UCSD-AML1 (cell line): Measurements from ENCODE around the gene LTB4R.

Experiments
- DNase-seq: peaks from one replicate; lab custom pipeline; 2025; ENCODE audit not compliant: unreplicated experiment; lab: John Stamatoyannopoulos, UW

LTB4R gene

DNA sequence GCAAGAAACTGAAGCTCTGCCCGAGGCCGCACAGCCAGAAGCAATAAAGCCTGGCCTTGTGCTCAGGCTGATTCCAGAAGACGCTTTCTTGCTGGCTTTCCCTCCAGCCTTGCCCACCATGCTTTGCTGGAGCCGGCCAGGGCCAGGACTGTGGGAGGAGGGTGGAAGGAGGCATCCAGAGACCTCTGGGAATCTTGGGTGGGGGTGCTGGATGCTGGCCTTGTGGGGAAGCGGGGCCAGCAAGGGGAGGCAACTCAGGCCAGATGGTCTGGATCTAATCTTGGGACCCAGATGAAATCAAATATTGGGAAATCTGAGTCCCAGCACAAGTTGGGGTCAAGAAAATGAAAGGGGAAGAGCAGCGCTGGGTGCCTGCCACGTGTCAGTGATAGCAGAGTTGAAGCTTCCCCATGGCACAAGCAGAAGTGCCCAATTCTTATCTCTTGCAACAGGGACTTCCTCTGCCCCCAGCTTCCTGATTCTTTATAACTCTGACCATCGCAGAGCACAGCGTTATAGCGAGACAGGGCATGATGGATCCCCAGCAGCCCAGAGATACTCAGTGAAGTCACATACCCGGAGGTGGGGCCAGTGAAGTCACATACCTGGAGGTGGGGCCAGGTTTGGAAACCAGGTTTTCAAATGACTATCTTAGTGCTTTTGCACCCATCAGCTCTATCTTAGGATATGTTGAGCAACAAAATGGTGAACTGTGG lies 33.5 kb upstream of the LTB4R start:
- peak; percentile 67 for DNase-seq

DNA sequence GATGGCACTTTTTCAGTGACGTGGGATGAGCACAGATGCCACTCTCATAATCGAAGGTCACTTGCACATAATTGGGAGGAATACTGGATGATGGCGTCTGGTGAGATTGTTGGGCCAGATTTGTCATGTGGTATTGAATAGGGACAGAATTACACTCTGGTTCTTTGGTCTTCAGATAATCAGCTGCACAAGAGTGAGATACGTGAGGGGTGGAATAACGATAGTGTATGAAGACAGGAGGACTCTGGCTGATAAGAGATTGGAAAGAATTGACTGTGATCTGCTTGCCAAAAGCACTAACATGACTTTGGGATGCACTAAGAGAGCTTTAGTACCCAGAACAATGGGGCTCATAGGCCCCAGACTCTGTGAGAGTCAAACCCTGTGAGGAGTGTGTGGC lies 32.9 kb upstream of the LTB4R start:
- DNase-seq = no peak

DNA sequence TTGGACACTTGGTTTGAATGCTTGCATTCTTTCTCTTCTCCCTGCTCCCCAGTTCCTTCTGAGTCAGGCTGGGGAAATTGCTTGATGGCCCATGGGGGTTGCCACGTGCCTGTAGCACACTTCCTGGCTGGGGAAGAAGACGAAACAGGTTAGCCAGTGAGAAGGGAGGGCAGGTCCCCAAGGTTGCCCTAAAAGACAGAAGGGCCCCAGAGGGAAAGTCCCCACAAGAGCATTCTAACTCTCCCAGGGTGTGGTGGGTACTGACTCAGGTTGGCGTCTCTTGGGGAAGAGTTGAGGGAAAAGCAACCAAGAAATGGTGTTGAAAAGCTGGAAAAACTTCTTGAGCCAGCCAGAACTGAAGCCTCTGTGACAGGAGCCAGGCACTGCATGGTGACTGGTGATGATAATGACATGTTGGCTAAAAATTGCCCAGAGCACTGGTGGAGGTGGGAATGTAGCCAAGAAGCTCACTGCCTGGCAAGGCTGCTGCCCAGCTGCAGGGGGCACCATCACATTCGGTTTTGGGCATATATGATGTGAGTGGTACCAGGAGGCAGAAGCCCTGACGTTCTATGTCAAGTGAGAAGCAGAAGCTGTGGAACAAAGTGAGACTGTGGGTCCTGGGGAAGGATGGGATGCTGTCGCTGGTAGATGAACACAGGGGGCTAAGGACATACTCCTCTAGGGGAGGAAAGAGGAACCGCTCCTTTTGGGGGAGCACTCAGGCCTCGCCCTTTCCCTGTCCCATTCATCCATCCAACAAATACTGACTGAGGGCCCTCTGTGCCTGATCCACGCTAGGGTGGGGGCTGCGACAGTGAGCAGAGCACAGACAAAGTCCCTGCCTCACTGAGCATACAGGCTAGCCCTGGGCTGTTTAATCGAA lies 31.8 kb upstream of the LTB4R start:
- peak; percentile 48 for DNase-seq

DNA sequence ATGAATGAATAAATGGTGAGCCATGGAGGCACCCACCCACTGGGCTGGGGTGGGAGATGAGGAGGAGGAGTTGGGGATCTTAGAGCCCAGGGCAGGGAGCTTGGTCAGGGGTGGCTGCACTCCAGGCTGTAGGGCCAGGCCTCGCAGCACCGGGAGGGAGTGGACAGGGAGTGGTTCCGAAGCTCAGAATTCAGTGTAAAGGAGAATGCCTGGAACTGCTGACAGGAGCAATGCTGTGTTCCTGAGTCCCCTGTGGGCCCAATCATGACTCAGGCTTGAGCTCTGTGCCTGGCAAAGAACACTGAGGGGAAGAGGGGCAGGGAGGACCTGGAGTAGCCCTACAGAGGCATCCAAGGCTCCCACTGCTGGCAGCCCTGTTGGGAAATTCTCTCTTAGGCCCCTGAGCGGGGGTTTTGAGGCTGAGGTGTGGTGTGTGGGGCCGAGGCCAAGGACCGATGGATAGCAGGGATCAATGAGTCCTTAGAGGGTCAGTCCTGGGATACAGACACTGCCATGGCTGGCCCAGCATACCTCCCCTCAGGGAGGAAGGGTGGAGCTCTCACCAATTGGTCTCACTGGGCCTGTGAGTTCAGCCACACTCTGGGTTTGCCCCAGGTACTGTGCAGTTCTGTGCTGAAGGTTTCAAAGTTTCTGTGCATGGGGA lies 30.4 kb upstream of the LTB4R start:
- no peak for DNase-seq

DNA sequence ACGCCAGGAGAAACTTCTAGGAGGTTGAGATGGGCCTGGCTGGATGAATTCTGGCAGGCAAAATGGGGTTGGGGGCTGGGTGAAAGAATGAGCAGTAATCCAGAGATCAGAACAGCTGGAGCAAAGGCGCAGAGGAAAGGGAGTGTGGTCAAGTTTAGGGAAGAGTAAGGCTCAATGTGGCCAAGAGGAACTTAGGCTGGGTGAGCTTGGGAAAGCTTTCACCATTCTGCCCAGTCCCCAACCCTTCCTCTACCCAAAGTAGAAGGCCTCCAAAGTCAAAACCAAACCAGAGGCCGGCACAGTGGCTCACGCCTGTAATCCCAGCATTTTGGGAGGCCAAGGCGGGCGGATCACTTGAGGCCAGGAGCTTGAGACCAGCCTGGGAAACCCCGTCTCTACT lies 29.7 kb upstream of the LTB4R start:
- no peak for DNase-seq

DNA sequence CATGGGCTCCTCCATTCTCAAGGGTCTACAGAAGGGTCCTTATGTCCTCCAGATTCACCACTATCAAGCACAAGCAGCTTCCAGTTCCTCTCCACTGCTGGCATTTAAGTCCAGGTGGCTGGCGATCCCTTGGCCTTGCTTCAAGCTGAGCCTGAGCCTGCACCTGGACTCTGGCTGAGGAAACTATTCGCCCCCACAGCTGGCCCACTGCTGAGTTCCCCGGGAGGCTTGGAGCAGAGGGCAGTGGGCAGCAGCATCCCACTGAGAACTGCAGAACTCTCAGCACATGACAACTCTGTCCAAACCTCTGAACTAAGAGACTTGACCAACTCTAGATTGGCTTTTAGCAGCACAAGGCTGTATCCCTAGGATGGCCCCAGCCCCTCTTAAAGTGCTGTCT lies 28.6 kb upstream of the LTB4R start:
- DNase-seq = no peak

DNA sequence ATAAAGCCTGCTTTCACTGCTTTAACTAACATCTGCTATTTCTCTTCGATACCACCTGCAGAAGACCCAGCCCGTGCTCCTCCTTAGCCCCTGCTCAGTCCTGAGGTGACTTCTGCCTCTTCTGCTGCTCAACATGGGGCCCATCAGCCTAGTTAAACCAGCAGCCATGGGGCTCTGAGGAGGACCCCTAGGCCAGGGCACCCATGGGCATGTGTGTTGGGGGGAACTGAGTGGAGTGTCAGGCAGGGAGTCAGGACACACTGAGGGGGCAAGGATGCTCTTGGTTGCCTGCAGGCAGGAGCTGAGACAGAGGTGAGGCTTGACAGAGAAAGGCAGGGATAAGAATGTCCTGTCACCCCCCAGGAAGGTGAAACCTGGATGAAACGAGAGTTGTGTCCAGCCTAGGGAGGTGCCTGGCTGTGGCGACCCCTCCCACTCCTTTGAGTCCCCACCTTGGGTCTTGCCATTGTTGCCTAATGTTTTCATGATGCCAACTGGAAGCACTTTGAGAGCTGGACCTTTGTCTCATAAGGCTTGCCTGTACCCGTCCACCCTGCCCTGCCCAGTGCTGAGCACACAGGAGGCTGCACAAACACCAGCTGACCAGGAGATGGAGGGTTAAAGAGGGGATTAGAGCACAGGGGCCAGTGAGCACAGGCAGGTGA lies 27.4 kb upstream of the LTB4R start:
- no peak for DNase-seq

DNA sequence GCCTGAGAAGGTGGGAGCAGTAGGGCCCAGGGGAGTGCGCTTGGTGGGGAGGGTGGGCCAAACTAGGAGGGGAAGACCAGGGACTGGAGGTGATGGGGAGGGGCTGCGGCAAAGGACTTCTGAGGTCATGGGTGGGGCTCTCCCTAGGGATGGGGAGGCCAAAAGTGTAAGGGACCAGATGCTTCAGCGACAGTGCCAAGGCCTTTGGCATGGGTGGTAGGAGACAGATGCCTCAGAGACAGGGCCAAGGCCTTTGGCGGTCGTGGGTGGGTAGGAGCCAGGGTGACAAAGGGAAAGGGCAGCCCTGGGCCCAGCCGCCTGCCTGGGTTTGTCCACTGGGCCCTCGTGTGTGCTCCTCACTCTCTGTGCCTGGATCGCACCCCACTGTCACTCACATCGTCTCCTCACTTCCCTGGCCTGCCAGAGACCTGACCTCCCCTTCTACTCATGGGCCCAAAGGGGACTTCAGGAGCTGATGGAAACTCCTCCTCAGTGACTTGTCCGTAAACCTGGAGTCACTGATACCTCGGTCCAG lies 26.7 kb upstream of the LTB4R start:
- DNase-seq = no peak

DNA sequence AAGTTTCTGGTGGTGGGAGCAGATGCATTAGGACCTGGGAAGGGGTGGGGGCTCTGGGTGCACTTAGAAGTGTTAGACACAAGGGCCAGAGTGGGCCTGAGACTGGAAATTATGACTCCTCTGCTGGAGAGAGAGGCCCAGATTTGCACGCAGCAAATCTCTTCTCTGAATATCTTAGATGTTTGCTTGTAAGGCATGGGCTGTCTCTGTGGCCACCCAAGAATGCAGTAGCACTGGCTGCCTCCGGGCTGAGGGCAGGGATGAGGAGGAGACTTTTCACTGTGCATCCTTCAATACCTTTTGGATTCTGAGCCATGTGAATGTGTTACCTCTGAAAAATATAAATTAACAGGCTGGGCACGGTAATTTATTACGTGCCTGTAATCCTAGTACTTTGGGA lies 26.0 kb upstream of the LTB4R start:
- no peak for DNase-seq

DNA sequence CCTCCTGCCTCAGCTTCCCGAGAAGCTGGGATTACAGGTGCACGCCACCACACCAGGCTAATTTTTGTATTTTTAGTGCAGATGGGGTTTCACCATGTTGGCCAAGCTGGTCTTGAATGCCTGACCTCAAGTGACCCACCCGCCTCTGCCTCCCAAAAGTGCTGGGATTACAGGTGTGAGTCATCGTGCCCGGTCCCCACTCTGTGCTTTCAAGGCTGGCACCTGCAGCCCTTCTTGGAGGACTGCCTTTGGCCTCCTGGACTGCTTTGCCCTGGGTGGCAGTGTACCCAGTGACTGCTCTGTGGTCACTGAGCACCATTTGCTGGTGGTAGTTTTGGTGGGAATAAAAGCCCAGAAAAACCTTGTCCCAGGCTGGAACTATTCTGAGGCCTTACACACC lies 24.3 kb upstream of the LTB4R start:
- no peak for DNase-seq

DNA sequence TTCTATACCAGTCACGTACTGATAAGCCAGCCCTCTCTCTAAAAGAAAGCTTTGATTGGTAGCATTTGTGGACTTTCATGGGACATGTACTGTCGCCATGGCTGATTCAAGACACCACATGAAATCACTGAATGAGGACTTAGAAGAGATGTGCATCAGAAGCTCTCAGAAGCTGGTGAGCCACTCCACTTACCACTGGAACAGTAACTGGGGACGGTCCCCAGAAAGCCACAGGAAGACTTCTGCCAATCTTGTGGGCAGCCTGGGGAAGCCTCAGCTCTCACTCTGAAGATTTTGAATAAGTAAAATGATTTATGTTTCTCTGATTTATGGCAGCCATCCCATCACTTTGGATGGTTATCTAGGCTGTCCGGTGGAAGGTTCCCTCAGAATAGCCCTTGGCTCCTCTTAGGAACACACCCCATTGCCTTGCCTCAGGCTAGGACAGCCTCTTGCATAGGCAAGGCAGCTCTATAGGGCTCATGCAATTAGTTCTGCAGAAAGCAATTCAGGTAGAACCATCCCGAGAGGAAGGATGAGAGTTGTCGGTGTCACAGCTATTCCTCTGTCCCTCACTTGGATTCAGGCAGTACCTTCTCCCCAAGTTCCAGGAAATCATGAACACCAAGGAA lies 21.5 kb upstream of the LTB4R start:
- no peak for DNase-seq

DNA sequence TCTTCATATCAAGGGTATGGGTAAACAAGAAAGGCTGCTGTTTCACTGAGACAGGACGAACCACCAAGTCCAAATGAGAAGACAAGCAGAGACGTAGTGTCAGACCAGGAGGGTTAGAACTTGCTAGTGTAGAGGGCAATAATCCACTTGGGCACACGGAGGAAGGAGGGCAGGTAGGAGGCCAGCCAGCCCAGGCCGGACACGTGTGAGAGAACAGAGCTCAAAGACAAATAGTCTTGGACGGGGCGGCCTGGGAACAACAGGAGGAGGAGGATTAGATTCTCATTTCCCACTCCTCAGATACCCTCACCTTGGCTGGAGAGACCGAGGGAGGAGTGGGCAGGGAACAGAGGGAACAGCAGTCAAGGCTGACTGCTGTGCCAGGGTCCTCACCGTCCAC lies 20.6 kb upstream of the LTB4R start:
- no peak for DNase-seq

DNA sequence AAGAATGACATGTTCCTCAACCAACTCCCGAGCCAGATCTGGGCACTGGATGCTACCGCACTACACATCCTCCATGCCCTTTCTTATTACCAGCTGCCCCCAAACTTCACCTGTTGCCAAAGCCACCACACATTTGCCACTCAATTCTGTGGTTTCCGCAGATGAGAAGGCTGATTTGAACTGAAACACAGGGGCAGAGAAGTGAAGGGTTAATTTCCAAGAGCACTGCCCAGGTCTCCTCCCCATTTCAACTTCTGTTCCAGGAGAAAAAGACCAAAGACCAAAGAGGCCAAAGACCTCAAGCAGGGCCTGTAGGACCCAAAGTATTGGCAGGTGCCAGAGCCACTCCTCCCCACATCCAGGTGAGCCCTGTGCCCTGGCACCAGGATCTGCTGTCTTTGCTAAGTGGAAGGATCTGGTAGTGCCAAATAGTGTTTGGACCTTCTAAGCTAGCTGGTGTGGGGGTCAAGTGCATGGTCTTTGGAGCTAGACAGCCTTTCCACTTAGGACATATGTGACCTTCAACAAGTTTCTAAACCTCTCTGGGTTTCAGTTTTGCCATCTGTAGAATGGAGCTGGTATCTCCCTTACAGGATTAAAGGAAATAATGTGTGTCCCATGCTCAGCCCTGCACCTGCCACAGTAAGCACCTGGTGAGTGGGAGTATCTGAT lies 19.7 kb upstream of the LTB4R start:
- no peak for DNase-seq

DNA sequence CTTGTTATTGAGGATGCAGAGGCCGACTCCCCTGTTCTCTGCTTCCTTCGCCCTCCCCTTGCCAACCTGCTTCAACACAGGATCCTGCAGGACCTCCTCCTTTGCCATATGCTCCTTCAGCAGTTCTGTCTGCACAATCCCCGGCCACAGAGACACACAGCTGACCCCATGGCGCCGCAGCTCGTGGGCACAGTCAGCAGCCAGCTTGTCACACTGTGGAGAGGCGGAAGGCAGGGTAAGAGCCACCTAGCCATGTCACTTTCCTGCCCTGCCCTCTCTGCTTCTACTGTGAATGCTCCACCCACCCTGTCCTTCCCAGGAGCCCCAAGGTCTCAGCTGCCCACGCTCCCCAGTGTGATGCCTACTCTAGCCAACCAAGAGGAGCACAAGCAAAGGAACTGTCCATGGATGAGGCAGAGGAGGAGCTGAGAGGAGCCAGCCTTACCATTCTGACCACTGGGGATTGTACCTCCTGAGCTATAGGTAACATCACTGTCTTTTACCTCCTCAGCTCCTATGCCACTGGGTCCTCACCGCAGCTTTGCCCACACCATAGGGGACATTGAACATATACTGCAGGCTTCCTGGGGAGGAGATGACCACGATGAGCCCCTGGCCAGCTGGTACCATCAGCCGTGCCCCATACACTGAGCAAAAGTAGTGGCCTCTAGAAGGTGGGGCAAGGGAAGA lies 19.0 kb upstream of the LTB4R start:
- no peak for DNase-seq

DNA sequence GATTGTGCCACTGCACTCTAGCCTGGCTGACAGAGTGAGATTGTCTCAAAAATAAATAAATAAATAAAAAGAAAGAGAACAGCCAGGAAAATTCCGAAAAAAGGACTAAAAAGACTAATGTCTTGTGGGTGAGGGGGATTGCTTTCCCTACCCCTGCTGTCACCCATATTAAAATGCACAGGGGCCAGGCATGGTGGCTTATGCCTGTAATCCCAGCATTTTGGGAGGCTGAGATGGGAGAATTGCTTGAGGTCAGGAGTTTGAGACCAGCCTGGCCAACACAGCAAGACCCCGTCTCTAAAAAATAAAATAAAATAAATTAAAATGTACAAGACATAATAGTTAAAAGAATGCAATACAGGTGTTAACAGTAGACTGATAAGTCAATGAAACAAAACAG lies 17.8 kb upstream of the LTB4R start:
- no peak for DNase-seq

DNA sequence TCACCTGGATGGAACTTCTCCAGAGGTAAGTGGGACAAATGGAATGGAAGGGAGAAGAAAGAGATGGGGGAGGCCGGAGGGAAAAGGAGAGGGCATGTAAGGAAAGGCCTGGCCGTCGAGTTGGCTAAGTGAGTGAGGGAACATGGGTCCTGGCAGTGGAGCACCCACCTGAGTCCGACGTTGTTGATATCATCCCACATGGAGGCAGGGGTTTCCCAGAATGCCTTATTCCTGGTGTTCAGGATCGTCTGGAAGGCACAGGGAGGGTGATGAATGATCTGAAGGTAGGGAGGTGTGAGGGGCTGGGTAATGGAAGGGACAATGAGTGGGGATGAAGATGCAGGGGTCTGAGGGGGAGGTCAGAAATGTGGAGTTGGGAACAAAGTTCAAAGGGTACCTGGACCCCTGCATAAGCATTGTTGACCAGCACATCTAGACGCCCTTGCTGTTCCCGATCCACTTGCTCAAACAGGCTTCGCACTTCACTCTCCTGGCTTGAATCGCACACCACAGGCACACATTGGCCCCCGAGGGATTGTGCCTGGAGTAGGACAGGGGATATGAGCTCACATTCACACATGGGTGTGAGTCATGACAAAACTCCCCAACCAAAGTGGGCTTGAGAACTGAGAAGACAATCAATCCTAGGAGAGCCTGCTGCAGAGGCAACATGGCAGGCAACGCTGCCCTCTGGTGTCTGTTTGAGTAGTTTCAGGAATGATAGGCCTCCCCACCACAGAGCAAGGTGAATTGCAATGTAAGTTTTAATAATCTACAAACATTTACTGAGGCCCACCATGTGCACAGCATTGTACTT lies 14.8 kb upstream of the LTB4R start:
- DNase-seq = peak; percentile 55

DNA sequence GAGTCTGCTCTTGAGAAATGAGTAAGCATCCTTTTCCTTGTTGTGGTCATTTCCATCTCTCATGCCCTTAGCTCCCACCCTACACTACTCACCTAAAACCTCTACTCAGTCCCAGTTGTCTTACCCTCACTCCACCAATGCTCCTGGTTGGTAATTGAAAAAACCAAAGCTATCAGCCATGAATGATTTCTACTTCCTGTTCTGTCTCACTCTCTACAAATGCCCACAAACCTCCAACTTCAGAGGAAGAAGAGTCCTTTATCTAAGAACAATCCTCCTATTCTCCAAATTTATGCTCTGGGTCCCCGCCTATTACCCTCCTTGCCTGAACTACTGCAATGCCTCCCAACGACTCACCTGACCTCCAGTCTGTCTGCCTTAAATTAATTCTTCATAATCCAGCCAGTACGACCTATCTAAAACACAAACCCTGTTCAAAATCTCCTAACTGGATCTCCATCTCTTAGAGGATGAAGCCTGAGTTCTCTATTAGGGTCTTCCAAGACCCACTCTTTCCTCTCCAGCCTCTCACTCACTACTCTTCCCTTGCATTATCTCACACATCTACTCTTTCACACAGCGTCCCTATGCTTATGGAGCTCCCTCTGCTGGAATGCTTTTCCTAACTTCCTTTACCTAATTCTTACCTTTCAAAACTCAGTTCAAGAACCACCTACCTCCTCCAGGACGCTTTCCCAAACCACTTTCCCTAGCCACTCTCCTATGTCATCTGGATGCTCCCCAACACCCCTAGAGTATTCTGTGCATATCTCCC lies 13.9 kb upstream of the LTB4R start:
- no peak for DNase-seq

DNA sequence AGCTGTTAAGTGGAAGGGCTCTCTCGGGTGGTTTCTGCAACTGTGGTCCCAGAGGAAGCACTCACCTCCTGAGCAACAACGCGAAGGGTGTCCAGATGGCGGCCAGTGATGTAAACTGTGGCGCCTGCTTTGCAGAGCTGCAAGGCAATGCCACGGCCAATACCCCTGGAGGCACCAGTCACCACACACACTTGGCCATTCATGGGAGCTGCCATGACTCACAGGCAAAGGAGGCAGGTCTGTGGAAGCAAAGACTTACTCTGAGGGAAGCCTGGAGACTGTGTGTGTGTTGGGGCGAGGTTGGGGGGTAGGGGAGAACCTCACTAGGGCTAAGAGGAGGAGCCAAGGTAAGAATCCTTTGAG lies 12.4 kb upstream of the LTB4R start:
- DNase-seq = no peak
